H9 (cell line): Measurements from ENCODE around the gene ATN1. TPM values are rescaled to one million over a fixed set of nuclear protein-coding genes. Genes with fewer than 3 reads are reported as not detected.

ENCODE experiments used
- DNase-seq: peaks from one replicate; pipeline ENCODE4 v3.0.0-alpha.2; 2017
- H2AFZ ChIP-seq: one replicate; pipeline ENCODE4 v1.6.1; 2013; ENCODE audit warnings: mild to moderate bottlenecking, low read length, control low read depth, moderate library complexity
- H2AK5ac ChIP-seq: 2 replicates; pipeline ENCODE4 v1.6.1; 2013; ENCODE audit warnings: low read length, control low read depth, mixed read lengths; ENCODE audit not compliant: insufficient read length
- H2BK120ac ChIP-seq: one replicate; pipeline ENCODE4 v1.6.1; 2013; ENCODE audit warnings: low read depth, mild to moderate bottlenecking, low read length, control low read depth, inconsistent platforms; ENCODE audit not compliant: poor library complexity, severe bottlenecking
- H2BK12ac ChIP-seq: 2 replicates; pipeline ENCODE4 v1.6.1; 2013; ENCODE audit warnings: low read length, control low read depth, mixed read lengths, low read depth; ENCODE audit not compliant: insufficient read length
- H2BK15ac ChIP-seq: 2 replicates; pipeline ENCODE4 v1.6.1; 2013; ENCODE audit warnings: low read depth, low read length, control low read depth
- H2BK20ac ChIP-seq: one replicate; pipeline ENCODE4 v1.6.1; 2013; ENCODE audit warnings: low read depth, mild to moderate bottlenecking, low read length, control low read depth, inconsistent platforms; ENCODE audit not compliant: poor library complexity, severe bottlenecking
- H2BK5ac ChIP-seq: 2 replicates; pipeline ENCODE4 v1.6.1; 2013; ENCODE audit warnings: low read length, control low read depth, mixed read lengths; ENCODE audit not compliant: insufficient read length
- H3K14ac ChIP-seq: 2 replicates; pipeline ENCODE4 v1.6.1; 2013; ENCODE audit warnings: low read length, control low read depth; ENCODE audit not compliant: insufficient read depth
- H3K18ac ChIP-seq: 2 replicates; pipeline ENCODE4 v1.6.1; 2013; ENCODE audit warnings: low read depth, mild to moderate bottlenecking, mixed read lengths, low read length, control low read depth; ENCODE audit not compliant: insufficient read length
- H3K23ac ChIP-seq: 2 replicates; pipeline ENCODE4 v1.6.1; 2013; ENCODE audit warnings: low read length, control low read depth, mixed read lengths, low read depth; ENCODE audit not compliant: insufficient read length
- H3K23me2 ChIP-seq: 2 replicates; pipeline ENCODE4 v1.6.1; 2013; ENCODE audit warnings: low read depth, mild to moderate bottlenecking, mixed read lengths, low read length, control low read depth; ENCODE audit not compliant: insufficient read length, poor library complexity, severe bottlenecking
- H3K27ac ChIP-seq: 2 replicates; pipeline ENCODE4 v1.5.1; 2013; ENCODE audit warnings: low read length, control low read depth, mixed read lengths, low read depth; ENCODE audit not compliant: insufficient read length
- H3K27me3 ChIP-seq: 2 replicates; pipeline ENCODE4 v1.6.1; 2013; ENCODE audit warnings: low read length, control low read depth, inconsistent platforms; ENCODE audit not compliant: insufficient read depth
- H3K4ac ChIP-seq: 2 replicates; pipeline ENCODE4 v1.6.1; 2013; ENCODE audit warnings: low read depth, mild to moderate bottlenecking, control low read depth, inconsistent platforms, low read length, moderate library complexity
- H3K4me1 ChIP-seq: 2 replicates; pipeline ENCODE4 v1.6.1; 2013; ENCODE audit warnings: low read length, control low read depth, inconsistent platforms; ENCODE audit not compliant: insufficient read depth
- H3K4me2 ChIP-seq: 2 replicates; pipeline ENCODE4 v1.6.1; 2013; ENCODE audit warnings: low read length, control low read depth, mixed read lengths; ENCODE audit not compliant: insufficient read length, insufficient read depth
- H3K56ac ChIP-seq: 2 replicates; pipeline ENCODE4 v1.6.1; 2013; ENCODE audit warnings: low read depth, mild to moderate bottlenecking, mixed read lengths, low read length, control low read depth; ENCODE audit not compliant: insufficient read length
- H3K79me1 ChIP-seq: 2 replicates; pipeline ENCODE4 v1.6.1; 2013; ENCODE audit warnings: low read depth, mild to moderate bottlenecking, moderate library complexity, low read length, control low read depth, inconsistent platforms; ENCODE audit not compliant: insufficient read depth, poor library complexity, severe bottlenecking
- H3K79me2 ChIP-seq: 2 replicates; pipeline ENCODE4 v1.6.1; 2013; ENCODE audit warnings: low read length, control low read depth, inconsistent platforms; ENCODE audit not compliant: insufficient read depth
- H3K9ac ChIP-seq: 2 replicates; pipeline ENCODE4 v1.6.1; 2013; ENCODE audit warnings: low read length, control low read depth, mixed read lengths; ENCODE audit not compliant: insufficient read length; ENCODE audit errors: extremely low read depth
- H3K9me3 ChIP-seq: one replicate; pipeline ENCODE4 v1.6.1; 2013; ENCODE audit warnings: low read depth, low read length, inconsistent platforms; ENCODE audit not compliant: control insufficient read depth
- H3T11ph ChIP-seq: one replicate; pipeline ENCODE4 v1.6.1; 2013; ENCODE audit warnings: mild to moderate bottlenecking, low read length, control low read depth, inconsistent platforms
- H4K20me1 ChIP-seq: one replicate; pipeline ENCODE4 v1.6.1; 2013; ENCODE audit not compliant: control insufficient read depth, insufficient read length, insufficient read depth
- H4K5ac ChIP-seq: 2 replicates; pipeline ENCODE4 v1.6.1; 2013; ENCODE audit warnings: low read depth, mild to moderate bottlenecking, mixed read lengths, low read length, control low read depth; ENCODE audit not compliant: insufficient read length
- H4K8ac ChIP-seq: replicated peaks from 2 replicates; pipeline ENCODE4 v1.6.1; 2013; ENCODE audit warnings: low read length, control low read depth, mixed read lengths, low read depth; ENCODE audit not compliant: insufficient read length
- H4K91ac ChIP-seq: 2 replicates; pipeline ENCODE4 v1.6.1; 2013; ENCODE audit warnings: low read depth, mild to moderate bottlenecking, moderate library complexity, mixed read lengths, low read length, control low read depth; ENCODE audit not compliant: insufficient read length
- H3K27ac Mint-ChIP-seq, 3 experiments: 2 replicates in 2 of 3; 3 replicates in 1 of 3; pipeline ENCODE4 v1.8.0; 2020 to 2021; ENCODE audit warnings: mixed read lengths in 3 of 3, mild to moderate bottlenecking in 1 of 3, moderate library complexity in 1 of 3
- H3K27me3 Mint-ChIP-seq: 2 replicates; pipeline ENCODE4 v1.8.0; 2021; ENCODE audit warnings: low read depth, mild to moderate bottlenecking, moderate library complexity, mixed read lengths
- H3K36me3 Mint-ChIP-seq, 3 experiments: 2 replicates in 2 of 3; 3 replicates in 1 of 3; pipeline ENCODE4 v1.8.0; 2020 to 2021; ENCODE audit warnings: low read depth in 3 of 3, mixed read lengths in 3 of 3; ENCODE audit not compliant: insufficient read depth in 1 of 3
- H3K4me1 Mint-ChIP-seq, 2 experiments: 2 replicates each; pipeline ENCODE4 v1.8.0; 2020; ENCODE audit warnings: mixed read lengths in 2 of 2
- H3K4me3 Mint-ChIP-seq, 2 experiments: 2 replicates in 1 of 2; 3 replicates in 1 of 2; pipeline ENCODE4 v1.8.0; 2020 to 2021; ENCODE audit warnings: mild to moderate bottlenecking in 2 of 2, mixed read lengths in 2 of 2, moderate library complexity in 1 of 2
- H3K9me3 Mint-ChIP-seq, 2 experiments: 2 replicates in 1 of 2; 3 replicates in 1 of 2; pipeline ENCODE4 v1.8.0; 2020; ENCODE audit warnings: mild to moderate bottlenecking in 2 of 2, mixed read lengths in 2 of 2, moderate library complexity in 1 of 2
- WGBS: extraction: QIAGEN DNeasy Blood & Tissue Kit; methylation state at CpG from one replicate; pipeline ENCODE4 v1.1.7; 2013; ENCODE audit warnings: missing lambda C conversion rate, low lambda C conversion rate, mixed read lengths; ENCODE audit not compliant: insufficient read length; ENCODE audit errors: extremely low coverage; 5-methylcytosine and 5-hydroxymethylcytosine counted together
- total RNA-seq: library from RNA; stranded (reverse); gene quantifications from 2 replicates; pipeline ENCODE4 v1.2.1, GENCODE V29; 2021
- TF ChIP-seq, protein P1 (sequence below): fragments of 200-600 bp; sonication (generic); conservative IDR thresholded peaks from 3 replicates; pipeline ENCODE4 v1.8.0; 2021; ENCODE audit warnings: antibody characterized with exemption, mild to moderate bottlenecking

ATN1 gene
- total RNA-seq, 1 experiment from 2014 or later: 103 TPM

DNA sequence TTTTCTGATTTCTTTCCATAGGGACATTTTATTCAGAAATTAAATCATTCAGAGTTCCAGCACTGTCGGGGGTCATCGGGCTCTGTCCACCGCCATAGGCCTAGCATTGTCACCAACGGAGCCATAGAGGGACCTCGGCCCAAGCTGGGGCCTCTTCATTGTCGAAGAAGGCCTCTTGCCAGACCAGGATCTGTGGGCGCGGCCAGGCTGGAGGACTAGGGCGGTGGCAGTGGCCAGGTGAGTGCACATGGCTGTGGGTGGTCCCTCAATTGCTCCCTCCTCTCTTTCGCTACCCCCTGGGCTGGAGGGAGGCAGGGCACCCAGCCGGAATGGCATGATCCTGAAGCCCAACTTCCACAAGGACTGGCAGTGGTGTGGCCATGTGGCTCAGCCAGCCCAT lies 44.1 kb upstream of the ATN1 start:
- Histone ChIP-seq H2BK5ac (no peak overlapping the region), H2BK20ac (no peak overlapping the region), H2AFZ (no peak overlapping the region), H3K4me1 (peaks cover 2% of the 10 kb centered on the region; the same call in 1 of the 2 replicates), H3K4me2 (no peak overlapping the region), H3K9me3 (no peaks in the 10 kb centered on the region), H4K91ac (no peak overlapping the region), H4K5ac (no peak overlapping the region), H3K4ac (no peak overlapping the region), H3K27ac (no peak overlapping the region), H3K18ac (no peak overlapping the region), H3K14ac (no peak overlapping the region), H3K27me3 (no peaks in the 10 kb centered on the region), H4K20me1 (no peaks in the 10 kb centered on the region), H3K56ac (no peak overlapping the region), H3K23ac (no peak overlapping the region), H2BK120ac (no peak overlapping the region), H4K8ac (no peak overlapping the region), H3K79me2 (no peaks in the 10 kb centered on the region), H3K79me1 (no peaks in the 10 kb centered on the region), H2AK5ac (no peak overlapping the region), H3T11ph (no peak overlapping the region), H2BK15ac (no peak overlapping the region), H3K9ac (no peak overlapping the region), H2BK12ac (no peak overlapping the region), H3K23me2 (no peaks in the 10 kb centered on the region)
- H3K36me3 Mint-ChIP-seq: peaks cover 0 to 35% (median 27%) of the 10 kb centered on the region in 3 experiments; a peak in 4 of 7 replicates
- H3K4me1 Mint-ChIP-seq: peaks cover 26 to 36% of the 10 kb centered on the region in 2 experiments
- peak overlapping the region in 2 of 3 experiments; percentile 70 to 81; a peak in 3 of 7 replicates for H3K27ac Mint-ChIP-seq
- no peaks in the 10 kb centered on the region for H3K27me3 Mint-ChIP-seq
- no CpG with 5 or more reads among the region's 11 CpGs for WGBS
- TF ChIP-seq, protein P1, sequence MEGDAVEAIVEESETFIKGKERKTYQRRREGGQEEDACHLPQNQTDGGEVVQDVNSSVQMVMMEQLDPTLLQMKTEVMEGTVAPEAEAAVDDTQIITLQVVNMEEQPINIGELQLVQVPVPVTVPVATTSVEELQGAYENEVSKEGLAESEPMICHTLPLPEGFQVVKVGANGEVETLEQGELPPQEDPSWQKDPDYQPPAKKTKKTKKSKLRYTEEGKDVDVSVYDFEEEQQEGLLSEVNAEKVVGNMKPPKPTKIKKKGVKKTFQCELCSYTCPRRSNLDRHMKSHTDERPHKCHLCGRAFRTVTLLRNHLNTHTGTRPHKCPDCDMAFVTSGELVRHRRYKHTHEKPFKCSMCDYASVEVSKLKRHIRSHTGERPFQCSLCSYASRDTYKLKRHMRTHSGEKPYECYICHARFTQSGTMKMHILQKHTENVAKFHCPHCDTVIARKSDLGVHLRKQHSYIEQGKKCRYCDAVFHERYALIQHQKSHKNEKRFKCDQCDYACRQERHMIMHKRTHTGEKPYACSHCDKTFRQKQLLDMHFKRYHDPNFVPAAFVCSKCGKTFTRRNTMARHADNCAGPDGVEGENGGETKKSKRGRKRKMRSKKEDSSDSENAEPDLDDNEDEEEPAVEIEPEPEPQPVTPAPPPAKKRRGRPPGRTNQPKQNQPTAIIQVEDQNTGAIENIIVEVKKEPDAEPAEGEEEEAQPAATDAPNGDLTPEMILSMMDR: no peak
- no peak overlapping the region for H3K4me3 Mint-ChIP-seq
- no peaks in the 10 kb centered on the region; a peak in 1 of 5 replicates for H3K9me3 Mint-ChIP-seq
- no peak for DNase-seq
